PC-3 (cell line): Measurements from ENCODE around the gene AGL. TPM values are rescaled to one million over a fixed set of nuclear protein-coding genes. Genes with fewer than 3 reads are reported as not detected.
"Not testable (repeated sequence)": the region's sequence is repeated elsewhere in the genome, so short reads cannot be mapped to it uniquely, and the experiment has no call there.

ENCODE experiments used
- ATAC-seq: fragments of 200-7000 bp; cut with Tn5 transposase; 2 replicates; pipeline ENCODE4 v1.9.1; 2020; ENCODE audit warnings: mild to moderate bottlenecking, moderate library complexity
- BruUV-seq: library from RNA; stranded (reverse); fragments of 400-500 nt; replicated peaks from 2 replicates; lab custom pipeline; 2021; lab: Mats Ljungman, UMichigan
- CTCF ChIA-PET: fragments of 300-600 bp; sonication (Branson Sonifier 250); formaldehyde crosslinking; loops from one replicate; lab custom pipeline; 2022; ENCODE audit warnings: antibody characterized with exemption; lab: Charles Lee
- POLR2A ChIA-PET: fragments of 300-600 bp; sonication (Branson Sonifier 250); formaldehyde crosslinking; loops from one replicate; lab custom pipeline; 2022; ENCODE audit warnings: antibody characterized with exemption; ENCODE audit not compliant: unreplicated experiment; lab: Charles Lee
- DNase-seq: peaks from one replicate; pipeline ENCODE4 v3.0.0-alpha.2; 2015
- H2AFZ ChIP-seq: fragments of 300-600 bp; sonication (generic); 2 replicates; pipeline ENCODE4 v1.6.0; 2016; ENCODE audit warnings: antibody characterized with exemption, low read length
- H3F3A ChIP-seq: fragments of 300-600 bp; sonication (generic); one replicate; pipeline ENCODE4 v1.6.0; 2017; ENCODE audit warnings: antibody characterized with exemption, low read length, control low read depth, mild to moderate bottlenecking; ENCODE audit not compliant: unreplicated experiment
- H3K27ac ChIP-seq: fragments of 300-600 bp; sonication (generic); 2 replicates; pipeline ENCODE4 v1.5.1; 2016; ENCODE audit warnings: mild to moderate bottlenecking, low read length
- H3K27me3 ChIP-seq: fragments of 300-600 bp; sonication (generic); 2 replicates; pipeline ENCODE4 v1.6.1; 2016; ENCODE audit warnings: low read length, mixed read lengths
- H3K36me3 ChIP-seq: fragments of 300-600 bp; sonication (generic); 2 replicates; pipeline ENCODE4 v1.6.1; 2016; ENCODE audit warnings: low read depth, mixed run types, low read length, mixed read lengths
- H3K4me1 ChIP-seq: fragments of 300-600 bp; sonication (generic); 2 replicates; pipeline ENCODE4 v1.5.1; 2016; ENCODE audit warnings: low read length; ENCODE audit not compliant: insufficient read depth
- H3K4me2 ChIP-seq: fragments of 300-600 bp; sonication (generic); 2 replicates; pipeline ENCODE4 v1.6.0; 2016; ENCODE audit warnings: low read length
- H3K4me3 ChIP-seq: fragments of 300-600 bp; sonication (generic); 2 replicates; pipeline ENCODE4 v1.5.1; 2016; ENCODE audit warnings: mild to moderate bottlenecking, low read length, mixed read lengths
- H3K79me2 ChIP-seq: fragments of 300-600 bp; sonication (generic); 2 replicates; pipeline ENCODE4 v1.6.1; 2017; ENCODE audit warnings: low read length, mixed read lengths
- H3K9ac ChIP-seq: fragments of 300-600 bp; sonication (generic); 2 replicates; pipeline ENCODE4 v1.6.0; 2016; ENCODE audit warnings: mild to moderate bottlenecking, low read length
- H3K9me2 ChIP-seq: fragments of 300-600 bp; sonication (generic); replicated peaks from 2 replicates; pipeline ENCODE4 v1.6.1; 2016; ENCODE audit warnings: mixed run types, low read length, mixed read lengths
- H3K9me3 ChIP-seq: fragments of 300-600 bp; sonication (generic); 2 replicates; pipeline ENCODE4 v1.6.1; 2016; ENCODE audit warnings: low read length, mixed read lengths
- H4K20me1 ChIP-seq: fragments of 300-600 bp; sonication (generic); 2 replicates; pipeline ENCODE4 v1.6.1; 2016; ENCODE audit warnings: low read length, mixed read lengths
- EZH2 ChIP-seq: fragments of 300-600 bp; sonication (generic); IDR thresholded peaks from one replicate; pipeline ENCODE4 v1.6.1; 2017; ENCODE audit warnings: antibody characterized with exemption, mild to moderate bottlenecking, low read length; ENCODE audit not compliant: unreplicated experiment
- EZH2phosphoT487 ChIP-seq: fragments of 300-600 bp; sonication (generic); IDR thresholded peaks from 2 replicates; pipeline ENCODE4 v1.6.1; 2018; ENCODE audit warnings: mild to moderate bottlenecking, antibody characterized with exemption, low read length, borderline replicate concordance
- intact Hi-C: fragments of 100-400 bp; cut with micrococcal nuclease; formaldehyde crosslinking; loops from 2 replicates; pipeline ENCODE4 v1.9.0; 2023
- total RNA-seq: library from RNA; depleted of rRNA; stranded (reverse); fragments of >200 nt; gene quantifications from 2 replicates; pipeline ENCODE4 v1.2.3, GENCODE V29; 2014
- TF ChIP-seq, protein P1 (sequence below): fragments of 300-600 bp; sonication (generic); conservative IDR thresholded peaks from 2 replicates; pipeline ENCODE4 v1.5.1; 2017; ENCODE audit warnings: antibody characterized with exemption, low read depth, mild to moderate bottlenecking, low read length

AGL gene
- total RNA-seq, 1 experiment from 2014 or later: 8.7 TPM

GRCh38 chr1:99851850-99852454 lies 1.8 kb downstream of the AGL start:
- H2AFZ ChIP-seq: no peak overlapping the region

DNA sequence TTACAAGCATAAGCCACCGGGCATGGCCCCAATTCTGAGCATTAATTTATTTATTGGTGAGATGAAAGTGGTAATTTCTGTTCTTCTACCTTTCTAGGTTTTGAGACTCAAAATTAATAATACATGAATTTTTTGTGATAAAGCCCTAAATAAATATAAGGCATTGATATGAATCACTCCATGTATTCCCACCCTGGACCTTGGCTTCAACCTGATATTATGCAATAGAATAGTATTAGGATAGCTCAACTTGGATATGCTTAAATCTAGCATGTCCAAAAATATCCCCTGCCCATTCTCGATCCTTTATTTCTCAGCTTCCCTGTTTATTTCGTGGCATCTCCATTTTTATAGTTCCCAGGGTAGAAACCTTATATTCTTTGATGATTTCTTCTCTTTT lies 2.5 kb downstream of the AGL start:
- H3K27me3 ChIP-seq: no peaks in the 10 kb centered on the region
- H3K79me2 ChIP-seq: peaks cover 13% of the 10 kb centered on the region
- peaks cover 17% of the 10 kb centered on the region; the same call in 1 of the 2 replicates for H3K4me1 ChIP-seq
- ATAC-seq: no peak
- no peak overlapping the region for H3K4me2 ChIP-seq
- DNase-seq: no peak
- no peak overlapping the region for H3K27ac ChIP-seq
- ChIA-PET CTCF (no interaction called here), POLR2A (no interaction called here)
- no peak for TF ChIP-seq EZH2
- TF ChIP-seq, protein P1, sequence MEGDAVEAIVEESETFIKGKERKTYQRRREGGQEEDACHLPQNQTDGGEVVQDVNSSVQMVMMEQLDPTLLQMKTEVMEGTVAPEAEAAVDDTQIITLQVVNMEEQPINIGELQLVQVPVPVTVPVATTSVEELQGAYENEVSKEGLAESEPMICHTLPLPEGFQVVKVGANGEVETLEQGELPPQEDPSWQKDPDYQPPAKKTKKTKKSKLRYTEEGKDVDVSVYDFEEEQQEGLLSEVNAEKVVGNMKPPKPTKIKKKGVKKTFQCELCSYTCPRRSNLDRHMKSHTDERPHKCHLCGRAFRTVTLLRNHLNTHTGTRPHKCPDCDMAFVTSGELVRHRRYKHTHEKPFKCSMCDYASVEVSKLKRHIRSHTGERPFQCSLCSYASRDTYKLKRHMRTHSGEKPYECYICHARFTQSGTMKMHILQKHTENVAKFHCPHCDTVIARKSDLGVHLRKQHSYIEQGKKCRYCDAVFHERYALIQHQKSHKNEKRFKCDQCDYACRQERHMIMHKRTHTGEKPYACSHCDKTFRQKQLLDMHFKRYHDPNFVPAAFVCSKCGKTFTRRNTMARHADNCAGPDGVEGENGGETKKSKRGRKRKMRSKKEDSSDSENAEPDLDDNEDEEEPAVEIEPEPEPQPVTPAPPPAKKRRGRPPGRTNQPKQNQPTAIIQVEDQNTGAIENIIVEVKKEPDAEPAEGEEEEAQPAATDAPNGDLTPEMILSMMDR: no peak
- TF ChIP-seq EZH2phosphoT487: no peak
- intact Hi-C loops: no loop called here
- H3K9ac ChIP-seq: no peak overlapping the region
- H2AFZ ChIP-seq: no peak overlapping the region
- H3K9me3 ChIP-seq: no peaks in the 10 kb centered on the region
- H3K9me2 ChIP-seq: no peaks in the 10 kb centered on the region
- no peaks in the 10 kb centered on the region for H4K20me1 ChIP-seq
- H3F3A ChIP-seq: no peaks in the 10 kb centered on the region
- no TSS peak for BruUV-seq
- H3K4me3 ChIP-seq: no peak overlapping the region
- H3K36me3 ChIP-seq: 0 out of 2 replicates have a peak, but pooled peaks cover 3% of the 10 kb centered on the region

More at GRCh38 chr1:99851850-99852454, 1.8 kb downstream of the AGL start:
- TF ChIP-seq, protein P1: no peak
- no peak for TF ChIP-seq EZH2
- peak overlapping the region; percentile 97 for H3K4me2 ChIP-seq
- no peak overlapping the region for H3K27ac ChIP-seq
- intact Hi-C loops: loop anchor here (2.0 kb wide), 2 partner anchors 119 to 187 kb away; a partner anchor contains a TSS
- peaks cover 13% of the 10 kb centered on the region for H3K79me2 ChIP-seq
- ATAC-seq (no peak), DNase-seq (no peak)
- H4K20me1 ChIP-seq: no peaks in the 10 kb centered on the region
- no peaks in the 10 kb centered on the region for H3K9me3 ChIP-seq
- no peak overlapping the region for H3K9ac ChIP-seq
- peaks cover 17% of the 10 kb centered on the region; the same call in 1 of the 2 replicates for H3K4me1 ChIP-seq
- H3K36me3 ChIP-seq: 0 out of 2 replicates have a peak, but pooled peaks cover 3% of the 10 kb centered on the region
- H3F3A ChIP-seq: no peaks in the 10 kb centered on the region
- no TSS peak for BruUV-seq
- POLR2A ChIA-PET: no interaction called here
- H3K4me3 ChIP-seq: peak overlapping the region; percentile 98
- CTCF ChIA-PET: no interaction called here
- no peaks in the 10 kb centered on the region for H3K27me3 ChIP-seq
- no peaks in the 10 kb centered on the region for H3K9me2 ChIP-seq

DNA sequence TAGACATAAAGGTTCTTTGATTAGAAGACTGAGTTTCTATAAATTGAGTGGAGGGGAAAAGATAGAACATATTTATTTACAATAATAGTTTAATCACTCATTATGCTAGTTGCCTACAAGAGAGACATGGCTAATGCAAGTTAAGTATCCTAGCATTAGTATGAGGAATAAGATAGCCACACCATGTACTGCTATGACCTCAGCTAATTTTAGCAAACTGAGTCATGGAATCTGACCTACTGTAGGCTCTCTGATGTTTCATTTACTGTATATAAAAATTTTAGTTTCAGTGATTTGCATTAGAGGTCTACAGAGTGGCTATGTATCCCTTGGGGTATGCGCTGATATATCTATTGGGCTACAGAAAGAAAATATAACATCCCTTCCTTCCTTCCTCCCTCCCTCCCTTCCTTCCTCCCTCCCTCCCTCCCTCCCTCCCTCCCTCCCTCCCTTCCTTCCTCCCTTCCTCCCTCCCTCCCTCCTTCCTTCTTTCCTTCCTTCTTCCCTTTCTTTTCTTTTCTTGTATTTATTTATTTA lies 5.8 kb downstream of the AGL start:
- no peaks in the 10 kb centered on the region for H4K20me1 ChIP-seq
- ChIA-PET CTCF (no interaction called here), POLR2A (no interaction called here)
- peaks cover 12% of the 10 kb centered on the region; the same call in 1 of the 2 replicates for H3K4me1 ChIP-seq
- BruUV-seq: no TSS peak
- H3K27ac ChIP-seq: no peak overlapping the region
- H3K79me2 ChIP-seq: peaks cover 10% of the 10 kb centered on the region
- no peak overlapping the region for H2AFZ ChIP-seq
- intact Hi-C loops: no loop called here
- no peaks in the 10 kb centered on the region for H3K9me2 ChIP-seq
- no peaks in the 10 kb centered on the region for H3K27me3 ChIP-seq
- H3K36me3 ChIP-seq: 0 out of 2 replicates have a peak, but pooled peaks cover 3% of the 10 kb centered on the region
- no peak for TF ChIP-seq EZH2
- no peak for TF ChIP-seq EZH2phosphoT487
- TF ChIP-seq, protein P1: no peak
- H3K9me3 ChIP-seq: no peaks in the 10 kb centered on the region
- DNase-seq (no peak), ATAC-seq (no peak)
- H3K4me2 ChIP-seq: no peak overlapping the region
- H3K9ac ChIP-seq: no peak overlapping the region
- H3F3A ChIP-seq: no peaks in the 10 kb centered on the region
- no peak overlapping the region for H3K4me3 ChIP-seq

- POLR2A ChIA-PET, BruUV-seq, H3K4me1 ChIP-seq, DNase-seq, H3K9me3 ChIP-seq, H3K36me3 ChIP-seq, H3K27me3 ChIP-seq, H3K4me2 ChIP-seq, H3K9ac ChIP-seq, H3K9me2 ChIP-seq, H3K4me3 ChIP-seq, H2AFZ ChIP-seq, H3F3A ChIP-seq, ATAC-seq, intact Hi-C loops, CTCF ChIA-PET, H3K27ac ChIP-seq, H3K79me2 ChIP-seq, H4K20me1 ChIP-seq: not testable (repeated sequence)
These were observed 6.9 kb downstream of the AGL start for GRCh38 chr1:99857041-99857440.
